Measurements from ENCODE around the gene TAF1B. TPM values are rescaled to one million over a fixed set of nuclear protein-coding genes. Genes with fewer than 3 reads are reported as not detected.

The TAF1B gene
- total and polyA plus RNA-seq, 2 donors from 2014 or later, result 8.8 to 27.7 TPM

GRCh38 chr2:9818097-9818496, 25.2 kb upstream of the TAF1B start:
- FAIRE-seq (no peak), DNase-seq (no peak)
- no peak overlapping the region for H3K9ac ChIP-seq (ENCODE audit: low read length in 3 of 3)
- no peak for TF ChIP-seq CTCF (IDR thresholded peaks at IDR 0.05; ENCODE audit: borderline replicate concordance, extremely low read depth, insufficient read depth)
- H3K9me3 ChIP-seq (ENCODE audit: control insufficient read depth in 2 of 3, insufficient read depth in 1 of 3, low read length in 3 of 3), result no peaks in the 10 kb centered on the region
- no peak overlapping the region for H3K4me3 ChIP-seq (ENCODE audit: low read length in 3 of 3)
- no peaks in the 10 kb centered on the region for H3K36me3 ChIP-seq (ENCODE audit: control insufficient read depth in 2 of 3, insufficient read depth in 3 of 3, low read length in 3 of 3)
- H3K4me1 ChIP-seq (ENCODE audit: control insufficient read depth in 2 of 3, insufficient read depth in 2 of 3, low read depth in 1 of 3, low read length in 3 of 3), result peaks cover 0 to 4% (median 2%) of the 10 kb centered on the region in 3 donors
- no peak overlapping the region for H3K27ac ChIP-seq (ENCODE audit: low read depth in 2 of 2, low read length in 2 of 2)
- intact Hi-C loops (cut with DNase I), result loop anchor here (10.0 kb wide), 1 partner anchor 237 kb away; no protein-coding TSS in a partner anchor
- no peaks in the 10 kb centered on the region for H3K27me3 ChIP-seq (ENCODE audit: control insufficient read depth, insufficient read depth, low read length)

- no peak overlapping the region for H3K27ac ChIP-seq (ENCODE audit: low read depth in 2 of 2, low read length in 2 of 2)
- intact Hi-C loops (cut with DNase I), result loop anchor here (10.0 kb wide), 1 partner anchor 235 kb away; no protein-coding TSS in a partner anchor
- no peaks in the 10 kb centered on the region for H3K36me3 ChIP-seq (ENCODE audit: control insufficient read depth in 2 of 3, insufficient read depth in 3 of 3, low read length in 3 of 3)
- H3K27me3 ChIP-seq (ENCODE audit: control insufficient read depth, insufficient read depth, low read length), result no peaks in the 10 kb centered on the region
- H3K9ac ChIP-seq (ENCODE audit: low read length in 3 of 3), result no peak overlapping the region
- DNase-seq (peak in 1 of 5 donors; percentile 25), FAIRE-seq (no peak)
- no peak for TF ChIP-seq CTCF (IDR thresholded peaks at IDR 0.05; ENCODE audit: borderline replicate concordance, extremely low read depth, insufficient read depth)
- no peak overlapping the region for H3K4me3 ChIP-seq (ENCODE audit: low read length in 3 of 3)
- no peaks in the 10 kb centered on the region for H3K4me1 ChIP-seq (ENCODE audit: control insufficient read depth in 2 of 3, insufficient read depth in 2 of 3, low read depth in 1 of 3, low read length in 3 of 3)
- H3K9me3 ChIP-seq (ENCODE audit: control insufficient read depth in 2 of 3, insufficient read depth in 1 of 3, low read length in 3 of 3), result no peaks in the 10 kb centered on the region
Observed at GRCh38 chr2:9819551-9819950, 23.7 kb upstream of the TAF1B start.

GRCh38 chr2:9820020-9820973, 23.0 kb upstream of the TAF1B start:
- no peak overlapping the region for H3K4me3 ChIP-seq (ENCODE audit: low read length in 3 of 3)
- FAIRE-seq, result no peak
- H3K4me1 ChIP-seq (ENCODE audit: control insufficient read depth in 2 of 3, insufficient read depth in 2 of 3, low read depth in 1 of 3, low read length in 3 of 3), result no peaks in the 10 kb centered on the region
- intact Hi-C loops (cut with DNase I), result no loop called here
- no peak overlapping the region for H3K27ac ChIP-seq (ENCODE audit: low read depth in 2 of 2, low read length in 2 of 2)
- no peaks in the 10 kb centered on the region for H3K36me3 ChIP-seq (ENCODE audit: control insufficient read depth in 2 of 3, insufficient read depth in 3 of 3, low read length in 3 of 3)
- H3K27me3 ChIP-seq (ENCODE audit: control insufficient read depth, insufficient read depth, low read length), result no peaks in the 10 kb centered on the region
- H3K9me3 ChIP-seq (ENCODE audit: control insufficient read depth in 2 of 3, insufficient read depth in 1 of 3, low read length in 3 of 3), result no peaks in the 10 kb centered on the region
- peak in 2 of 5 donors; percentile 33 to 50 for DNase-seq
- H3K9ac ChIP-seq (ENCODE audit: low read length in 3 of 3), result no peak overlapping the region
- no peak for TF ChIP-seq CTCF (IDR thresholded peaks at IDR 0.05; ENCODE audit: borderline replicate concordance, extremely low read depth, insufficient read depth)

Data from kidney (tissue), 14 donors.